Lower lobe of right lung (tissue), 2 donors: Measurements from ENCODE around the gene PHLDA3. TPM values are rescaled to one million over a fixed set of nuclear protein-coding genes. Genes with fewer than 3 reads are reported as not detected.

Source experiments
- ATAC-seq, 2 donors: fragments of 200-7000 bp; cut with Tn5 transposase; one replicate each; pipeline ENCODE4 v1.9.1; 2020 to 2022; ENCODE audit warnings: mild to moderate bottlenecking in 2 of 2, moderate library complexity in 2 of 2
- DNase-seq: peaks from one replicate; pipeline ENCODE4 v3.0.0-alpha.2; 2020
- H3K27ac ChIP-seq: fragments of 200-600 bp; one replicate; pipeline ENCODE4 v1.8.0; 2022
- H3K27me3 ChIP-seq: fragments of 200-600 bp; one replicate; pipeline ENCODE4 v1.8.0; 2022; ENCODE audit warnings: low read depth
- H3K36me3 ChIP-seq: fragments of 200-600 bp; one replicate; pipeline ENCODE4 v1.8.0; 2022; ENCODE audit warnings: mild to moderate bottlenecking
- H3K4me1 ChIP-seq: fragments of 200-600 bp; one replicate; pipeline ENCODE4 v1.8.0; 2022
- H3K4me3 ChIP-seq: fragments of 200-600 bp; one replicate; pipeline ENCODE4 v1.8.0; 2022; ENCODE audit warnings: mild to moderate bottlenecking
- H3K9me3 ChIP-seq: fragments of 200-600 bp; one replicate; pipeline ENCODE4 v1.8.0; 2022
- intact Hi-C: fragments of 100-400 bp; cut with DNase I; formaldehyde crosslinking; loops from one replicate; pipeline ENCODE4 v1.11.0; 2022
- total RNA-seq: library from RNA; stranded (reverse); fragmentation: NEBNext Ultra II Directional; extraction: Animal tissue kit (Norgen Biotek cat#: 25700); gene quantifications from one replicate; pipeline ENCODE4 v1.2.1, GENCODE V29; 2021
- TF ChIP-seq, protein P1 (sequence below): fragments of 200-600 bp; IDR thresholded peaks from one replicate; pipeline ENCODE4 v1.8.0; 2022; ENCODE audit warnings: antibody characterized with exemption, mild to moderate bottlenecking
- donor health status: DM: no; HTN: yes; CAD: no; lungs with severe emphysema.

PHLDA3 gene
- total RNA-seq, 1 donor from 2014 or later = 97.1 TPM

DNA sequence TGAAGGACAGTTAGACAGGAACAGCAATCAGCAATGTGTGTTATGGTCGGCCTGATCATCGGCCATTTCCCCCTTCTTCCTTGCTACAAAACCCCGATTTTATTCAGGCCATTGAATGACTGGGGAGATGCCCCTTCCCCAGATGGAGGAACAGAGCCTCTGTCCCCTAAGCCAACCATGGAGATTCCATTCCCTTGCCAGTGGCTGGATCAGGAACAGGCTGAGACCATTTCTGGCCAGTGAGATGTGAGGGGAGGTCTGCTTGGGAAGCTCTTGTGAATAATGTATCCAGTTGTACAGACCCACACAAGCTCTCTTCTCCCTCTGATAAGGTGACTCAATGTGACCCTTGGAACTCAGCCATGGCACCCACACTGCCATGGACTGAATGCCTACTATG, 30.2 kb upstream of the PHLDA3 start:
- no peaks in the 10 kb centered on the region for H3K9me3 ChIP-seq
- H3K4me1 ChIP-seq = peaks cover 71% of the 10 kb centered on the region
- H3K36me3 ChIP-seq = peaks cover 24% of the 10 kb centered on the region
- TF ChIP-seq, protein P1, sequence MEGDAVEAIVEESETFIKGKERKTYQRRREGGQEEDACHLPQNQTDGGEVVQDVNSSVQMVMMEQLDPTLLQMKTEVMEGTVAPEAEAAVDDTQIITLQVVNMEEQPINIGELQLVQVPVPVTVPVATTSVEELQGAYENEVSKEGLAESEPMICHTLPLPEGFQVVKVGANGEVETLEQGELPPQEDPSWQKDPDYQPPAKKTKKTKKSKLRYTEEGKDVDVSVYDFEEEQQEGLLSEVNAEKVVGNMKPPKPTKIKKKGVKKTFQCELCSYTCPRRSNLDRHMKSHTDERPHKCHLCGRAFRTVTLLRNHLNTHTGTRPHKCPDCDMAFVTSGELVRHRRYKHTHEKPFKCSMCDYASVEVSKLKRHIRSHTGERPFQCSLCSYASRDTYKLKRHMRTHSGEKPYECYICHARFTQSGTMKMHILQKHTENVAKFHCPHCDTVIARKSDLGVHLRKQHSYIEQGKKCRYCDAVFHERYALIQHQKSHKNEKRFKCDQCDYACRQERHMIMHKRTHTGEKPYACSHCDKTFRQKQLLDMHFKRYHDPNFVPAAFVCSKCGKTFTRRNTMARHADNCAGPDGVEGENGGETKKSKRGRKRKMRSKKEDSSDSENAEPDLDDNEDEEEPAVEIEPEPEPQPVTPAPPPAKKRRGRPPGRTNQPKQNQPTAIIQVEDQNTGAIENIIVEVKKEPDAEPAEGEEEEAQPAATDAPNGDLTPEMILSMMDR = no peak
- intact Hi-C loops = no loop called here
- ATAC-seq = no peak
- H3K4me3 ChIP-seq = no peak overlapping the region
- peak overlapping the region; percentile 79 for H3K27ac ChIP-seq
- H3K27me3 ChIP-seq = no peaks in the 10 kb centered on the region
- no peak for DNase-seq

DNA sequence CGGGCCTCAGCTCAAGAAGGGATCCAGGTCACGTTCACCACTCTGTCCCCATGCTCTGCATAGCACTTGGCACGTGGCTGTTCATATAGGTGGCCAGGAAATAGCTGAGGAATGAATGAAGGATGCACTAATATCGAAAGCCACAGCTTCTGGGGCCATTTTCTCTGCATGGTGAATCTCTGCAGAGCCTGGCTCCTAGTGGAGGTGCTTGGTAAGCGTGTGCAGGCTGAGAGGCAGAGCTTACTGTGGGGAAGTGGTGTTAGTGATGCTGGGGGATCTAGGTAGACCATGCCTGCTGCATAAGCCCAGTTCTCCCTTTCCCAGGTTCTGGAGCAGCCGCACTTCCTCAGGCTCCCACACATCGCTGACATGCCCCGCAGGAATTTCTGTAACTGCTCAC, 29.6 kb upstream of the PHLDA3 start:
- intact Hi-C loops = no loop called here
- peak overlapping the region; percentile 9 for H3K27ac ChIP-seq
- H3K36me3 ChIP-seq = peaks cover 26% of the 10 kb centered on the region
- peaks cover 71% of the 10 kb centered on the region for H3K4me1 ChIP-seq
- ATAC-seq (no peak), DNase-seq (no peak)
- TF ChIP-seq, protein P1 = no peak
- H3K9me3 ChIP-seq = no peaks in the 10 kb centered on the region
- no peaks in the 10 kb centered on the region for H3K27me3 ChIP-seq
- no peak overlapping the region for H3K4me3 ChIP-seq

DNA sequence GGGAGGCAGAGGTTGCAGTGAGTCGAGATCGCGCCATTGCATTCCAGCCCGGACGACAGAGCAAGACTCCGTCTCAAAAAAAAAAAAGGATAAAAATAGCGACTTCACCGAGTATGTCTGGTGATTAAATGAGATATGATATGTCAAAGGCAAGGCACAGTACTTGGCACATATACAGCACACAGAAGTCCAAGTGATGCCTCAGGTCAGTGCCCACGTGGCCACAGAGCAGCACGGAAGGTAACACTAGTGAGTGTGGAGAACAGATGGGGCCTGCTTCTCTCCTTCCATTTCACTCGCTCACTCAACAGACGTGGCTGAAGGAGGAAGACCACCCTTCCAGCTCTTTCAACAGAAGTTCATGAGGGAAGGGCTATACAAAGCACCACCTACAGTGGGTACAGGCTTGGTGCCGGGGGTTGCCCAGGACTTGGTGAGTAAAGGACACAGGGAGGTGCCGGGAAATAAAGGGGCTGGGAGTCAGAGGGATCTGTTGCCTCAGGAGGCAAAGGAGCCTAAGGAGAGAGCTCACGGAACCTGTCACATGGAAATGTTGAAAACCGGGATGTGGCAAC, 29.0 kb upstream of the PHLDA3 start:
- Histone ChIP-seq H3K27ac (peak overlapping the region; percentile 9), H3K9me3 (no peaks in the 10 kb centered on the region), H3K27me3 (no peaks in the 10 kb centered on the region), H3K36me3 (peaks cover 27% of the 10 kb centered on the region), H3K4me1 (peaks cover 71% of the 10 kb centered on the region), H3K4me3 (no peak overlapping the region)
- intact Hi-C loops = no loop called here
- no peak for DNase-seq
- TF ChIP-seq, protein P1 = no peak
- ATAC-seq = no peak

DNA sequence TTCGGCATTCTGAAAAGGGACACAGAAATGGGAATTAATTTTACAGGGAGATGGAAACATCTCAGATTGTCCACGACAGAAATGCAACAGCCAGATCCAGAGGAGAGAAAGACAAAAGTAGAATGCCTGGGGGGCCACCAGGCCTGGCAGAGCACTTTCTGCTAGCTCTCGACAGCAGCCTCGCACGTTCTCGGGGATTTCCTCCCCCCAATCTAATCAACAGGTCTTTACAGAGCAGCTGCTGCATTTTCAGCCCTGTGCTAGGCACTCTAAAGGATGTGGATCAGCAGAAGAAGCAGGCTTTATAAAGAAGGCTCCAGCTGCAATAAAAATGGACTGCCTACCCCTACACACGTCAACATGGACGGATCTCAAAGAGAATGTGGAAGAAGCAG, 27.3 kb upstream of the PHLDA3 start:
- H3K27me3 ChIP-seq = no peaks in the 10 kb centered on the region
- TF ChIP-seq, protein P1 = no peak
- intact Hi-C loops = no loop called here
- ATAC-seq (no peak), DNase-seq (no peak)
- peaks cover 71% of the 10 kb centered on the region for H3K4me1 ChIP-seq
- peak overlapping the region; percentile 74 for H3K27ac ChIP-seq
- H3K36me3 ChIP-seq = peaks cover 33% of the 10 kb centered on the region
- no peaks in the 10 kb centered on the region for H3K9me3 ChIP-seq
- no peak overlapping the region for H3K4me3 ChIP-seq

DNA sequence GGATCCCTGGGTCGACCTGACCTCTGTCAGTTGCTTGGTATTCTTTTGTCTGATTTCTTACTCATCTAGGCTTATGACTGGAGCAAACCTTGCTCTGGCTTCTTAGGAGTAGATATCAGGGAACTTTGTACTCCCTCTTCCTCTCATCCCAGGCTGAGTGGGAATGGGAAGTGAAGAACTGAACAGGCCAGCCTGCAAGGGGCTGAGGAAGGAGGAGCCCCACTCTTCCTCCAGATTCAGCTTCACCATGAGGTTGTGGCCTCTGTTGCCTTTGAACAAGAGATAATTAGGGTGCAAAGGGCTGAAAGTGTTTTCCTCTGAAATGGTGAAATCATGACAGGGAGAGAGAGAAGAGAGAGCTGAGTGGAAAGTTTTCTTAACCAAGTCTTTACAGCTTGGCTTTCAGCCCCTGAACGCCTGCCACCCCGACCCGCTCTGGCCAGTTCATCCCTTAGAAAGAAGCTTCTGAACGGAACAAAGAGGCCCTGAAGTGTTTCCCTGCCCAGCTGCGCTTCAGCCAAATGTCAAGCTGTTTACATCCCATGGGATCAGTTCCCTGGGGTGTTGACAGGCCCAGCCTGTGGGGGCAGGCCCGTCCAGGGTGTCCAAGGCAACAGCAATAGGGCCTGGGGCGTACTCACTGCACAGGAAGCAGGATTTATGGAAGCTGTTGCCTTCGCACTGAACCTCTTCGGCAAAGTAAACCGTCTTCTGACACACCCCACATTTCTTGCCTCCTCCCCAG, 26.7 kb upstream of the PHLDA3 start:
- TF ChIP-seq, protein P1 = no peak
- peak overlapping the region; percentile 74 for H3K27ac ChIP-seq
- H3K27me3 ChIP-seq = no peaks in the 10 kb centered on the region
- no peaks in the 10 kb centered on the region for H3K9me3 ChIP-seq
- peaks cover 71% of the 10 kb centered on the region for H3K4me1 ChIP-seq
- DNase-seq = peak; percentile 65
- ATAC-seq = peak; percentile 45 to 75
- H3K36me3 ChIP-seq = peaks cover 35% of the 10 kb centered on the region
- H3K4me3 ChIP-seq = no peak overlapping the region
- intact Hi-C loops = no loop called here
